Breast epithelium (tissue), 3 donors: ENCODE results near the gene SPPL3.

Experiments used
- POLR2A ChIP-seq: fragments of 450-650 bp; IDR thresholded peaks from one replicate; pipeline ENCODE4 v1.6.1; 2016; ENCODE audit warnings: antibody characterized with exemption, mild to moderate bottlenecking, moderate library complexity
- POLR2AphosphoS5 ChIP-seq, 3 donors: sonication (generic); formaldehyde crosslinking; IDR thresholded peaks; one replicate each; pipeline ENCODE4 v1.6.1; 2017; ENCODE audit warnings: antibody characterized with exemption in 3 of 3
- TF ChIP-seq, protein P1 (sequence below), 3 donors: fragments of 450-650 bp; IDR thresholded peaks; one replicate each; pipeline ENCODE4 v1.5.1; 2016 to 2017; ENCODE audit warnings: antibody characterized with exemption in 3 of 3, mild to moderate bottlenecking in 3 of 3, moderate library complexity in 3 of 3

GRCh38 chr12:120741476-120742421 is 162.4 kb downstream of the SPPL3 start:
- TF ChIP-seq, protein P1, sequence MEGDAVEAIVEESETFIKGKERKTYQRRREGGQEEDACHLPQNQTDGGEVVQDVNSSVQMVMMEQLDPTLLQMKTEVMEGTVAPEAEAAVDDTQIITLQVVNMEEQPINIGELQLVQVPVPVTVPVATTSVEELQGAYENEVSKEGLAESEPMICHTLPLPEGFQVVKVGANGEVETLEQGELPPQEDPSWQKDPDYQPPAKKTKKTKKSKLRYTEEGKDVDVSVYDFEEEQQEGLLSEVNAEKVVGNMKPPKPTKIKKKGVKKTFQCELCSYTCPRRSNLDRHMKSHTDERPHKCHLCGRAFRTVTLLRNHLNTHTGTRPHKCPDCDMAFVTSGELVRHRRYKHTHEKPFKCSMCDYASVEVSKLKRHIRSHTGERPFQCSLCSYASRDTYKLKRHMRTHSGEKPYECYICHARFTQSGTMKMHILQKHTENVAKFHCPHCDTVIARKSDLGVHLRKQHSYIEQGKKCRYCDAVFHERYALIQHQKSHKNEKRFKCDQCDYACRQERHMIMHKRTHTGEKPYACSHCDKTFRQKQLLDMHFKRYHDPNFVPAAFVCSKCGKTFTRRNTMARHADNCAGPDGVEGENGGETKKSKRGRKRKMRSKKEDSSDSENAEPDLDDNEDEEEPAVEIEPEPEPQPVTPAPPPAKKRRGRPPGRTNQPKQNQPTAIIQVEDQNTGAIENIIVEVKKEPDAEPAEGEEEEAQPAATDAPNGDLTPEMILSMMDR (IDR thresholded peaks at IDR 0.05) = no peak
- TF ChIP-seq POLR2A = no peak
- TF ChIP-seq POLR2AphosphoS5 (IDR thresholded peaks at IDR 0.05) = no peak
